Sigmoid colon (tissue), 7 donors: ENCODE data around the gene LRP1. TPM values are rescaled to one million over a fixed set of nuclear protein-coding genes. Genes with fewer than 3 reads are reported as not detected.

ENCODE experiments used
- DNase-seq: peaks from one replicate; pipeline ENCODE4 v3.0.0-alpha.2; 2019
- H3K27ac ChIP-seq, 4 donors: fragments of 200-600 bp; sonication (generic); one replicate each; pipeline ENCODE4 v1.5.1; 2016 to 2019; ENCODE audit warnings: mild to moderate bottlenecking in 1 of 4
- H3K27me3 ChIP-seq, 3 donors: fragments of 200-600 bp; sonication (generic); one replicate each; pipeline ENCODE4 v1.5.1; 2019; ENCODE audit warnings: mild to moderate bottlenecking in 1 of 3
- H3K36me3 ChIP-seq, 4 donors: fragments of 200-600 bp; sonication (generic); one replicate each; pipeline ENCODE4 v1.5.1; 2016 to 2019
- H3K4me1 ChIP-seq, 4 donors: fragments of 200-600 bp; sonication (generic); one replicate each; pipeline ENCODE4 v1.5.1; 2017 to 2019
- H3K4me3 ChIP-seq, 4 donors: fragments of 200-600 bp; sonication (generic); one replicate each; pipeline ENCODE4 v1.5.1; 2017 to 2019; ENCODE audit warnings: mild to moderate bottlenecking in 2 of 4, moderate library complexity in 1 of 4
- H3K9me3 ChIP-seq, 4 donors: fragments of 200-600 bp in 3 of 4; sonication (generic) in 3 of 4; one replicate each; pipeline versions ENCODE4 v1.5.1 to v1.6.1; 2013 to 2019
- CTCF ChIP-seq, 4 experiments: fragments of 450-650 bp in 3 of 4; fragments of 200-600 bp in 1 of 4; IDR thresholded peaks; one replicate each; pipeline ENCODE4 v1.5.1; 2016 to 2019; ENCODE audit warnings: antibody characterized with exemption in 4 of 4, mild to moderate bottlenecking in 3 of 4, moderate library complexity in 2 of 4
- EP300 ChIP-seq, 4 donors: sonication (generic); formaldehyde crosslinking; IDR thresholded peaks; one replicate each; pipeline ENCODE4 v1.6.1; 2017; ENCODE audit warnings: antibody characterized with exemption in 4 of 4
- POLR2A ChIP-seq, 2 donors: fragments of 450-650 bp; IDR thresholded peaks; one replicate each; pipeline ENCODE4 v1.6.1; 2016; ENCODE audit warnings: antibody characterized with exemption in 2 of 2, mild to moderate bottlenecking in 2 of 2, moderate library complexity in 2 of 2
- POLR2AphosphoS5 ChIP-seq, 4 donors: sonication (generic); formaldehyde crosslinking; IDR thresholded peaks; one replicate each; pipeline ENCODE4 v1.6.1; 2017; ENCODE audit warnings: antibody characterized with exemption in 4 of 4
- WGBS, 2 donors: extraction: QIAGEN DNeasy Blood & Tissue Kit; methylation state at CpG; one replicate each; pipeline ENCODE4 v1.1.7; 2013; 5-methylcytosine and 5-hydroxymethylcytosine counted together
- intact Hi-C: fragments of 100-400 bp; cut with DNase I; formaldehyde crosslinking; loops from one replicate; pipeline ENCODE4 v1.15.1; 2023
- polyA plus RNA-seq, 3 donors: library from polyadenylated mRNA; stranded (reverse); fragments of 200-250 nt; gene quantifications; one replicate each; pipeline ENCODE4 v1.2.3, GENCODE V29; 2013
- total RNA-seq, 4 donors: library from RNA; depleted of rRNA; stranded (reverse); fragments of >200 nt; gene quantifications; one replicate each; pipeline ENCODE4 v1.1.0, GENCODE V29; 2016
- donor health status: healthy with polysubstance abuse.
- donor health status: Bipolar disorder and iron deficiency.
- donor health status: healthy.

The LRP1 gene
- total and polyA plus RNA-seq, 7 donors, result 11.4 to 262 (median 147) TPM

- H3K9me3 ChIP-seq, result no peaks in the 10 kb centered on the region
- 82 to 87% methylated on average over 34 of the region's 34 CpGs for WGBS, 2 donors
- peaks cover 92 to 100% (median 100%) of the 10 kb centered on the region in 4 donors for H3K36me3 ChIP-seq
- H3K27ac ChIP-seq, result no peak overlapping the region
- intact Hi-C loops, result no loop called here
- TF ChIP-seq POLR2A (IDR thresholded peaks at IDR 0.05) (no peak), POLR2AphosphoS5 (IDR thresholded peaks at IDR 0.05) (no peak), CTCF (IDR thresholded peaks at IDR 0.05) (no peak), EP300 (IDR thresholded peaks at IDR 0.05) (no peak)
- H3K4me3 ChIP-seq, result no peak overlapping the region
- no peaks in the 10 kb centered on the region for H3K4me1 ChIP-seq
- H3K27me3 ChIP-seq, result no peaks in the 10 kb centered on the region
- DNase-seq, result no peak
Measured at GRCh38 chr12:57195611-57196371, 67.5 kb downstream of the LRP1 start.

- Histone ChIP-seq H3K4me3 (no peak overlapping the region), H3K36me3 (peaks cover 93 to 100% (median 100%) of the 10 kb centered on the region in 4 donors), H3K27me3 (no peaks in the 10 kb centered on the region), H3K9me3 (no peaks in the 10 kb centered on the region), H3K4me1 (no peaks in the 10 kb centered on the region), H3K27ac (no peak overlapping the region)
- WGBS, 2 donors, result 73 to 74% methylated on average over 4 of the region's 4 CpGs
- intact Hi-C loops, result no loop called here
- TF ChIP-seq POLR2A (IDR thresholded peaks at IDR 0.05) (no peak), POLR2AphosphoS5 (IDR thresholded peaks at IDR 0.05) (no peak), CTCF (IDR thresholded peaks at IDR 0.05) (no peak), EP300 (IDR thresholded peaks at IDR 0.05) (no peak)
- no peak for DNase-seq
Measured at GRCh38 chr12:57196439-57196838, 68.2 kb downstream of the LRP1 start.

GRCh38 chr12:57196956-57197355, 68.7 kb downstream of the LRP1 start:
- Histone ChIP-seq H3K36me3 (peaks cover 93 to 100% (median 100%) of the 10 kb centered on the region in 4 donors), H3K27me3 (no peaks in the 10 kb centered on the region), H3K4me3 (no peak overlapping the region), H3K9me3 (no peaks in the 10 kb centered on the region), H3K27ac (no peak overlapping the region), H3K4me1 (no peaks in the 10 kb centered on the region)
- DNase-seq, result no peak
- intact Hi-C loops, result no loop called here
- WGBS, 2 donors, result 92% methylated on average over 22 of the region's 22 CpGs
- TF ChIP-seq POLR2AphosphoS5 (IDR thresholded peaks at IDR 0.05) (no peak), CTCF (IDR thresholded peaks at IDR 0.05) (no peak), EP300 (IDR thresholded peaks at IDR 0.05) (no peak), POLR2A (IDR thresholded peaks at IDR 0.05) (no peak)

GRCh38 chr12:57198329-57198728, 70.0 kb downstream of the LRP1 start:
- Histone ChIP-seq H3K27ac (no peak overlapping the region), H3K9me3 (no peaks in the 10 kb centered on the region), H3K4me3 (no peak overlapping the region), H3K27me3 (no peaks in the 10 kb centered on the region), H3K36me3 (peaks cover 94 to 100% (median 100%) of the 10 kb centered on the region in 4 donors), H3K4me1 (no peaks in the 10 kb centered on the region)
- intact Hi-C loops, result no loop called here
- DNase-seq, result no peak
- TF ChIP-seq CTCF (IDR thresholded peaks at IDR 0.05) (no peak), POLR2AphosphoS5 (IDR thresholded peaks at IDR 0.05) (no peak), EP300 (IDR thresholded peaks at IDR 0.05) (no peak), POLR2A (IDR thresholded peaks at IDR 0.05) (no peak)
- 94 to 96% methylated on average over 17 of the region's 17 CpGs for WGBS, 2 donors
